GM12874 (cell line): ENCODE measurements around the gene RFC4.

Experiments
- TF ChIP-seq, protein P1 (sequence below): IDR thresholded peaks from 2 replicates; pipeline ENCODE4 v1.5.1; 2011; ENCODE audit warnings: low read depth, mild to moderate bottlenecking, control low read depth, low read length, moderate library complexity; ENCODE audit not compliant: insufficient read depth

Gene RFC4

DNA sequence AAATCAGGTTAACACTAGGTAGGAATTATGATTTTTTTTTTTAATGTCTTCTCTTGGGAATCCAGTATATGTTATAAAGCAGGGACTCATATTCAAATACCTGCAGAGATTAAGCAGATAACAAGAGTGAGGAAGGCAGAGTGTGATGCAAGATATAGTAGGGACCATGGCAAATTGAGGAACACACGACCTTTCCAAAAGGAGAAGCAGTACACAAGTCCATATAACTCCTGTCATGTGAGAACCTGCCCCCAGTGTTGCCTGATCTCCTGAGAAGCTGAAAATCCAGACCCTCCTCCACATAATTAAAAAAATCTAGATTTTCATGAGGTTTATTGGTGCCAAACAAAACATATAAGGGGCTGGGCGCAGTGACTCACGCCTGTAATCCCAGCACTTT is 3.6 kb downstream of the RFC4 start:
- TF ChIP-seq, protein P1, sequence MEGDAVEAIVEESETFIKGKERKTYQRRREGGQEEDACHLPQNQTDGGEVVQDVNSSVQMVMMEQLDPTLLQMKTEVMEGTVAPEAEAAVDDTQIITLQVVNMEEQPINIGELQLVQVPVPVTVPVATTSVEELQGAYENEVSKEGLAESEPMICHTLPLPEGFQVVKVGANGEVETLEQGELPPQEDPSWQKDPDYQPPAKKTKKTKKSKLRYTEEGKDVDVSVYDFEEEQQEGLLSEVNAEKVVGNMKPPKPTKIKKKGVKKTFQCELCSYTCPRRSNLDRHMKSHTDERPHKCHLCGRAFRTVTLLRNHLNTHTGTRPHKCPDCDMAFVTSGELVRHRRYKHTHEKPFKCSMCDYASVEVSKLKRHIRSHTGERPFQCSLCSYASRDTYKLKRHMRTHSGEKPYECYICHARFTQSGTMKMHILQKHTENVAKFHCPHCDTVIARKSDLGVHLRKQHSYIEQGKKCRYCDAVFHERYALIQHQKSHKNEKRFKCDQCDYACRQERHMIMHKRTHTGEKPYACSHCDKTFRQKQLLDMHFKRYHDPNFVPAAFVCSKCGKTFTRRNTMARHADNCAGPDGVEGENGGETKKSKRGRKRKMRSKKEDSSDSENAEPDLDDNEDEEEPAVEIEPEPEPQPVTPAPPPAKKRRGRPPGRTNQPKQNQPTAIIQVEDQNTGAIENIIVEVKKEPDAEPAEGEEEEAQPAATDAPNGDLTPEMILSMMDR: no peak

DNA sequence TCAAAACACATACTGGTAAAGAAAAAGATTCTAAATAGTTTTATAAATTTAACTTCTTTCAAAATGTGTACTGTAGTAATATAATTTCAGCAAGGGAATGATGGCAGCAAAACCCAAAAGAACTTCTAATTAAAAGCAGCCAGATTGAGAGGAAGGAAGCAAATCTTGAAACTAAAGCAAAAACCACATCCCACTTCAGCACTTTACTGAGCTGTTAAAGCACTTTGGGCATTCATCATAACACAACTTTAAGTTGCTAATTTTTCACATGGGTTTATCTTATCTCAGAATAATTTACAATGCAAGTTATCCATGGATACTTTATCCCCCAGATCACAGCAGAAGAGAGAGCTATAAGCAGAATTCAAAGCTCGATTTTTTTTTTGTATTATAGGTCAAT is 6.0 kb downstream of the RFC4 start:
- TF ChIP-seq, protein P1: no peak

DNA sequence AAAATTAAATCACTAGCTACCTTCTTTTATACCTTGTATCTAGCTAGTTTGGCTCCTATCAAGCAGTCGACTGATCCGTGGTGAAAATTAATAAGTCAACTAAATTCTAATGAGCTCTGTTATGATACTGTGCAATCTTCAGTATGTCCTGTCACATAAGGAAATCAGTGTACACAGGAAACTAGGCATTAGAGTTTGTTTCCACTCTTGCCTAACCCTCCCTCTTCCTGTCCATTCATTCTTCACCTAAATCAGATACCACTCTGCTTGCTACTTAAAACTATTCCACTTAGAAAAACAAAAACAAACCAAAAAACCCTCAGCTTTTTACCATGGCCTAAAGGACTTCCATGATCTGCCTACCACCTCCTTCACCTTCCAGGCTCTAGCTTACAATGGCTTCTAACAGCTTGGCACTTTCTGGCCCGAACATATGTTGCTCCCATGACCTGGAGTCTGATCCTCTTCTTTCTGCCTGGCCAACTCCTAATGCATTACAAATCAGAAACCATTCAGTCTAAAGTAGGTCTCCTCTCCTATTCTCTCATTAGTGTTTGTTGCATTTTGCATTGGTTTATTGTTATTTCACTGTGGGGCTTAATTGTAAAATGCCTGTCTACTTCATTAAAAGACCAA is 7.9 kb downstream of the RFC4 start:
- TF ChIP-seq, protein P1: no peak

DNA sequence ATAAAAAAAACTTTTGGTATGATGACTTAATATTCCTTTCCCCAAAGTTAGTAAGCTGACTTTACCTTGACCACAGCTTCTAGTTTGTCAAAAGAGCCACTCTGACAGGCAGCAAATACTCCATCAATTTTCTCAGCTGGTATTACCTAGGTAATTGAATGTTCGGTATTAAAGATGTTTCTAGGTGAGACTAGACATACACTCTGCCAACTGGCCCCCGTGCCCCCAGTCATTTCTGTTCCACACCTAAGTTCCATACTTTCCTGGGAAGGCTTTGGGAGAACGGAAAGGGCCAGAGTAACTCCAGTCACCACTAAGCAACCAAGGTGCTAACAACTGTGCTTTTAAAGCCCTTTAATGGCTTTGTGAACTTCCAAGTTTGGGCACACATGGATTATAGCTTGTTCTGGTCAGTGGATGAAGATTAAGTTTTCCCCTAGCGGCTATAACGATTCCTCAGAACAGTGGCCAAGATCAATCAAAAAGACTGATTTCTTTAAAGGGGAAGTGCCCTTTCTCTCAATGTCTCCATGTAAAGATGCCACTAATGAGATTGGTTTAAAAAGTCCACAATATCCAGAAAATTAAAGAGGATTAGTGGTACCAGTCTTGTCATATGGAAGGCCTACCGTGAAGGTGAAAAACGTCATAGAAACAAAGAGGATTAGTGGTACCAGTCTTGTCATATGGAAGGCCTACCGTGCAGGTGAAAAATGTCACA is 15.9 kb downstream of the RFC4 start:
- TF ChIP-seq, protein P1: no peak

DNA sequence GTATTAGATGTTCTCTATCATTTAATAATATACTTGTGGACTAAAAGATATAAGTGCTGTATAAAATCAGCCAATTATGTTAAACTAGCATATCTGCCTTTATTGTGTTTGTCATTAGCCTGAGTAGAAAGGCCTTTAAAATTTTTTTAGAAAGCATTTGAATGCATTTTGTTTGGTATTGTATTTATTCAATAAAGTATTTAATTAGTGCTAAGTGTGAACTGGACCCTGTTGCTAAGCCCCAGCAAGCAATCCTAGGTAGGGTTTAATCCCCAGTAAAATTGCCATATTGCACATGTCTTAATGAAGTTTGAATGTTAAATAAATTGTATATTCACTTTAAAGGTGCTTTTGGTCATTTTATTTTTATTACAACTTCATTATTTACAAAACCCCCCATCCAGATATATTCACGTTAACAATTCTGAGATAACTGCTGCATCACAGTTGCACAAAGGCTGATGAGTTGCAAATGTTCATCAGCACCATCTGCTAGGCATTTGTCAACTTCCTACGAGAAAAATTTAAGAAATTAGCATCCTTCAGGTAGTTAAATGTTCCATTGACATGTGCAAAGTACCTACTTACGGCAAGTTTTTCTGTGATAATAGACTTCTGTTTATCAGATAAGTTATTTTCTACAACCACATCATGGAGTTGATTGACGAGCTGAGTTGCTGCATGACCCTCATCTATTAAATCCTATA is 16.6 kb downstream of the RFC4 start:
- TF ChIP-seq, protein P1: no peak

DNA sequence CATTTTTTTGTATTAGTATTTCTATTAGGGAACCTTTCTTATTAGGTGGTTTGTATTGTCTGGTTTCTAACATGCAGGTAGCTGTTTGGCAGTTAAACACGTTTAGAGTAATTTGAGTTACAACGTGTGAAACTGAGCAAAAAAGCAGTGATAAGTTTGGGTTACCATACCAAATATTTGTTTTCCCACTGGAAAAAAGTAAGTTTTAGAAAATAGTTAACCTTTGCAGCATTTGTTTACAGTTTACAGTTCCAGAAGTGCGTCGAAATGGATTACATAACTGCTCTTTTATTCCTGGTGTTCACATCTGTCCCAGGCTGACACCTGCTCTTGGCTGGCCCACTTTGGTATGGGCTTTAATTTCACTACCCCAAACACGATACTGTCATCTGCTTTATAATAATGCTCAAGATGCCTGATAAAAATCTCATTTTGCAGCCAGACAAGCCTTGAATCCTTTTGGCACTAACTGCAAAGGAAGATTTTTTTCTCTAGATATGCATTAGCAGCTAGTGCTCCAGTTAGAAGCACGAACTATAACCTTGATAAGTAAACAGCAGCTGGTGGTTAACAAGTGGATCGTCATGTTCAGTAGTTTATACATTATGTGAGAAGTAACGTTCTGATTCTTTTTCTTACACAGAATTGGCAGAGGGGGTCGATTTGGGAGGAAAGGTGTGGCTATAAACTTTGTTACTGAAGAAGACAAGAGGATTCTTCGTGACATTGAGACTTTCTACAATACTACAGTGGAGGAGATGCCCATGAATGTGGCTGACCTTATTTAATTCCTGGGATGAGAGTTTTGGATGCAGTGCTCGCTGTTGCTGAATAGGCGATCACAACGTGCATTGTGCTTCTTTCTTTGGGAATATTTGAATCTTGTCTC is 17.6 kb downstream of the RFC4 start:
- TF ChIP-seq, protein P1: no peak
